ENCODE results near the gene EPHA6.

Gene EPHA6

GRCh38 chr3:96813820-96814650 is at the start of gene EPHA6:
EPHA6 (plus strand) TSS chr3:96814594.
- CTCF ChIA-PET, result interaction anchor here (0.6 to 0.8 kb wide), 4 partner anchors 10 to 1817 kb away, joined by 3 to 4 read pairs (median 3); no protein-coding TSS in a partner anchor
- TF ChIP-seq CTCF (conservative IDR thresholded peaks at IDR 0.05; ENCODE audit: low read depth), result no peak

GRCh38 chr3:96776818-96777217 is 37.6 kb upstream of the EPHA6 start:
- CTCF ChIA-PET, result no interaction called here
- DNase-seq (ENCODE audit: low spot score), result no peak
- TF ChIP-seq CTCF (conservative IDR thresholded peaks at IDR 0.05; ENCODE audit: low read depth), result no peak
- no peak overlapping the region for H3K27ac ChIP-seq
- POLR2A ChIA-PET (ENCODE audit: low non-redundant PET), result no interaction called here

More at GRCh38 chr3:96813820-96814650, at the start of gene EPHA6:
- POLR2A ChIA-PET (ENCODE audit: low non-redundant PET), result no interaction called here
- peak; percentile 33 for DNase-seq (ENCODE audit: low spot score)
- H3K27ac ChIP-seq, result peak within 1 kb of the TSS; percentile 40; the same call in 1 of the 2 replicates

- CTCF ChIA-PET, result interaction anchor here (0.6 kb wide), 2 partner anchors 16 to 1035 kb away, joined by 3 read pairs; no protein-coding TSS in a partner anchor
- H3K27ac ChIP-seq, result no peak overlapping the region
- no peak for DNase-seq (ENCODE audit: low spot score)
- TF ChIP-seq CTCF (conservative IDR thresholded peaks at IDR 0.05; ENCODE audit: low read depth), result 0 out of 2 replicates have a peak, but pooled peaks have one; percentile 10
- POLR2A ChIA-PET (ENCODE audit: low non-redundant PET), result no interaction called here
These were observed 34.6 kb upstream of the EPHA6 start for GRCh38 chr3:96779810-96780209.

GRCh38 chr3:96796101-96796500 is 18.3 kb upstream of the EPHA6 start:
- ChIA-PET POLR2A (ENCODE audit: low non-redundant PET) (no interaction called here), CTCF (no interaction called here)
- no peak for TF ChIP-seq CTCF (conservative IDR thresholded peaks at IDR 0.05; ENCODE audit: low read depth)
- H3K27ac ChIP-seq, result no peak overlapping the region
- DNase-seq (ENCODE audit: low spot score), result no peak

GRCh38 chr3:96803870-96804269 is 10.5 kb upstream of the EPHA6 start:
- ChIA-PET CTCF (interaction anchor here (0.6 kb wide), 1 partner anchor 10 kb away, joined by 3 read pairs; no protein-coding TSS in a partner anchor), POLR2A (ENCODE audit: low non-redundant PET) (no interaction called here)
- TF ChIP-seq CTCF (conservative IDR thresholded peaks at IDR 0.05; ENCODE audit: low read depth), result no peak
- no peak for DNase-seq (ENCODE audit: low spot score)
- no peak overlapping the region for H3K27ac ChIP-seq

GRCh38 chr3:96806341-96806740 is 8.1 kb upstream of the EPHA6 start:
- TF ChIP-seq CTCF (conservative IDR thresholded peaks at IDR 0.05; ENCODE audit: low read depth), result no peak
- ChIA-PET CTCF (no interaction called here), POLR2A (ENCODE audit: low non-redundant PET) (no interaction called here)
- DNase-seq (ENCODE audit: low spot score), result no peak
- no peak overlapping the region for H3K27ac ChIP-seq

Data from RWPE1 (cell line).